GM12892 (cell line): Measurements from ENCODE around the gene H6PD.

Source experiments
- DNase-seq: peaks from one replicate; pipeline ENCODE4 v3.0.0; 2011; ENCODE audit not compliant: insufficient read length
- FAIRE-seq: peaks from 2 replicates; lab custom pipeline; 2011; peaks lifted over from hg19 to GRCh38; lab: Jason Lieb, UNC
- POLR2A ChIP-seq: IDR thresholded peaks from 2 replicates; pipeline ENCODE4 v1.6.1; 2011; ENCODE audit warnings: low read depth, low read length, control low read depth
- POLR2AphosphoS5 ChIP-seq: IDR thresholded peaks from 2 replicates; pipeline ENCODE4 v1.6.1; 2011; ENCODE audit warnings: low read depth, low read length, control low read depth
- TAF1 ChIP-seq: IDR thresholded peaks from 2 replicates; pipeline ENCODE4 v1.6.1; 2011; ENCODE audit warnings: low read depth, mild to moderate bottlenecking, control low read depth, low read length, borderline replicate concordance

H6PD gene

DNA sequence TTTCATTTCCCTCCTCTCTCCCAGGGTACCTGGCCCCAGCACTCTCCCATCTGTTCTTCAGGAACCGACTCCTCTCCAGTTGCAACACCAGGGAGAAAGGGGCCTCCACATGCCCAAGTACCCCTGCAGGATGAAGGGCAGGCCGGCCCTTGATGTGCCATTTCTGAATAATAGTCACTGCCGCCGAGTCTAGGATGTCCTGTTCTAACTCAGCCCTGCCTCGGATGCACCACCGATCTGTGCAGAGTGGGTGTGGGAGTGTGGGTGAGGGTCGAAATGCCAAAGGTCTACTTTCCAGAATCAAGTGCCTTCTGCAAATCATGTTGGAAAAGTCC lies 32.7 kb downstream of the H6PD start:
- TF ChIP-seq TAF1 (no peak), POLR2AphosphoS5 (no peak), POLR2A (no peak)
- DNase-seq (no peak), FAIRE-seq (no peak)

DNA sequence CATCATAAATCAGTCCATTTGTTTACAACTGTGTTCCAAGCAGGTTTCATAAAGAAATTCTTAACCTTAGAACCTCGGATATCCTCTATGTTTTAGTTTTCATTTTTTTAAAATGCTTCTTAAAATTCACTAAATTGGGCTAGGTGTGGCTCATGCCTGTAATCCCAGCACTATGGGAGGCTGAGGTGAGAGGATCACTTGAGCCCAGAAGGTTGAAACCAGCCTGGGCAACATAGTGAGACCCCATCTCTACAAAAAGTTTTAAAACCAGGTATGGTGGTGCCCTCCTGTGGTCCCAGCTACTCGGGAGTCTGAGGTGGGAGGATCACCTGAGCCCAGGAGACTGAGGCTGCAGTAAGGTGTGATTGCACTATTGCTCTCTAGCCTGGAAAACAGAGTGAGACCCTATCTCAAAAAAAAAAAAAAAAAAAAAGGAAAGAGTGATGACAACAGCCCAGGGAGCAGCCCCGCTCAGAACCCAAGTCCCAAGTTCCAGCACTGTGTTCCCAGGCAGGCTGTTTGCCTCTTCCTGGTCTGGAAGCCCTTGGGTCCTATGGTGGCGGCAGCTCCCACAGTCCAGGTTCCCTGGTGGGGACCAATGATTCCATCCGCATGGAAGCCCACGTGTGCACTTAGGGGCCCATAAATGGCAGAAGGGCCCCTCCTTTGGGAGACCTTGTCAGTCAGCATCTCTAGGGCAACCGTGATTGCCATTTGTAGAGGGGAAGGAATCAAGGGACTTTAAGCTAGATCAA lies 33.4 kb downstream of the H6PD start:
- FAIRE-seq, result no peak
- TF ChIP-seq POLR2A (no peak), POLR2AphosphoS5 (no peak), TAF1 (no peak)
- DNase-seq, result no peak

DNA sequence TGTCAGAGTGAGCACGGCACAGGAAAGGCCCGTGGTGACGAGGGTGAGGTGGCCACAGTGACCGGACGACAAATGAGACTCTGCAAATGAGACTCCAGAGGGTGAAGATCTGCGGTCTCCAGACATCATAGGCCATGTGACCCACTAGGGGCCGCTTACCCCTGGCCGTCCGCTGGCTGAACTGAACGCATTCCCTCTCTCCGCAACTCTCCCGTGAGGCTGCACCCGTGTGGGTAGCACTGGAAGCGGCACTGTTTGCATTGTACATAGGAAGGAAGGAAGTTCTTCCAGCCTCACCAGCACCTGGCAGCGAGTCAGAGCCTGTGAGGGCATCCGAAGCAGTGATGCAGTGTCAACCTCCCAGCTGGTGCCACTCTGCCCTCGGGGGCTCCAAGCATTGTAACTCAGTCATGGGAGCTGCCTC lies 34.5 kb downstream of the H6PD start:
- TF ChIP-seq POLR2A, result no peak
- no peak for TF ChIP-seq TAF1
- TF ChIP-seq POLR2AphosphoS5, result no peak
- no peak for FAIRE-seq
- DNase-seq, result no peak

DNA sequence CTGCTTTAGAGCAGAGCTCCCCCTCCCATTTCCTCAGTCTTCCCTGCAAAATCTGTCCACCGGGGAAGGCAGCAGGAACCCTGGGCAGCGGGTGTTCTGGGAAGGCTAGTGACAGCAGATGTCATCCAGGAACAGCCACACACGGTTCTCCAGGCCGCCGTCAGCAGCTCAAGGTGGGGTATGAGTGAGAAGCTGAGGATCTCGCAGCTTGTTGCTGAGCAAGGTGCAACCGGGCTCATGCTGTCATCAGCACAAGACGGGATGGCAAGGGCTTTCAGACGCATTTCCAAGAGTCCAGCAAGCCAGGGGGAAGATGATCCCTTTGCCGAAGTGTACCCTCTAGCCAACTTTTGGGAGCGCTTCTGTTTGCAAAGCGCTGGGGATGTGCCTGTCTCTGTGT lies 35.1 kb downstream of the H6PD start:
- no peak for TF ChIP-seq POLR2A
- DNase-seq, result no peak
- no peak for FAIRE-seq

DNA sequence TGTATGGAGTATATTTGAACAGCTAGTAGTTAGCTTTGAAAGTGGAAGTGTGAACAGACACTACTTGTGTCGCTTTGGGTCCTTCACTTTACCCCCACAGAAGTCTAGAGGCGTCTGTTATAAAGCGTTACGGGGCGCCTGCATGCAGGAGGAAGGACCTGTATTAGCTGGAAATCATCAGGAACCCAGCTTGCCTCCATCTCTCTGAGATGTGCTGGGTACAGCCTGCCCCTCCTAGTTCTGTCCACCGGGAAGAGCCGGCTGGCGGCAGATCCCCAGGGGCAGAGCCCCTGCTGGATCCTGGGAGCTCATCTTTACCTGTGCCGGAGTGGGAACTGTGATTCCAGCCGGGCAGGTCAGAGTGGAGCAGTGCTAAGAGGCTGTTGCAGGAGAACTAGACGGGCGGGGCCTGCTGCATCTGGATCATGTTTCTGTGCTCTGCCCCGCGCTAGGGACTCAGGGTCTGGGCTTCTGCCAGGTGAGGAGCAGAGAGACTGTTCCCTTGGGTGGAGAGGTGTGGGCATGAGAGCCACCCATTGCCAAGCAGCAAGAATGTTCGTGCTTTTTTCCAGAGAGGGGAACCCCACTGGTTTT lies 35.8 kb downstream of the H6PD start:
- no peak for DNase-seq
- TF ChIP-seq POLR2A (no peak), POLR2AphosphoS5 (no peak), TAF1 (no peak)
- no peak for FAIRE-seq

DNA sequence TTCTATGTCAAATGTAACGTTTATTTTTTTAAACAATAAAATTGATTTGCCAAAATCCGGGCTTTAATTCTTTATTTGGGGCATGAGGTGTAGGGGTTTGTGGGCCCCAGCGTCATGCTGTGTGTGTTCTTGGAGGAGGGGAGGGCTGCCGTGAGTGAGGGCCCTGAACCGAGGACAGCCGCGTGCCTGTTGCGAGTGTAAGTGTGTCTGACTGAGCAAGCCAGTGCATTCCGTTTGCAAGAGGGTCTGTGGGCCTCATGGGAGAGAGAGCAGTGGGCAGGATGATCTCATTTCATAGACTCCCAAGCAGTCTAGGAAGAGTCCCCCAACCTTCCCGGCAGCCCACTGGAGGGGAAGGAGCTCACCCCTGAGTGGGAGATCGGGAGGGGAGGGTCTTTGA lies 36.7 kb downstream of the H6PD start:
- TF ChIP-seq POLR2AphosphoS5 (no peak), TAF1 (no peak), POLR2A (no peak)
- FAIRE-seq (no peak), DNase-seq (no peak)

DNA sequence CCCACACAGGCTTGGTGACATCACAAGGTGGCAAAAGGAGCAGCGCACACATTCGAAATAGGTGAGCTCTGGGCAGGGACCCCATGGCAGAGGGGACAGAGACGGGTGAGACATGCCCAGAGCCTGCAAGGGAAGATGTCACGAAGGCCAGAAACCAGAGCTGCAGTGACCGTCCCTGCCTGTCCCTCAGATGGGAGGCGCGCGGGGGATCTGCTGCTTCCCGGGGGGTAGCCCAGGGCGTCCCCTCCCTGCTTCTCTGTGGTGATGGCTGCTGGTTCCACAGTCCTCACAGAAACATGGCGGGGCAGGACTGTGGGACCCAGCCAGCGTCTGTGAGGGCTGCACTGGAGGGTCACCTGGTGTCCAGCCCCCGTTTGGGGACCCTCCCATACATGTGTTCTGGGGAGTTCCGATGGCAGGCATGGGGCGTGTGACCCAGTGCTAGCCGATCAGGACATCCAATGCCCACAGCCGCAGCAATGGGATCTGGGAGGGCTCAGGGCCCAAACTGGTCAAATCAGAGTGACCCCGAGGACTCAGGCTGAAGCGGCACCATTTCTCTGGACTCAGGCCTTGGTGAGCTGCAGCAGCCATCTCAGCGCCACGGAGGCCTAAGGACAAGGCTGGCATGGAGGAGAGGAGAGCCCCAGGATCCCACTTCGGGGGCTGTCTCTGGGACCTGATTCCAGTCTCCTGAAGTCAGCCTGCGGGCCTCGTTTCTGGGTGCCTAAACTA lies 37.5 kb downstream of the H6PD start:
- FAIRE-seq (no peak), DNase-seq (no peak)
- TF ChIP-seq TAF1 (no peak), POLR2A (no peak), POLR2AphosphoS5 (no peak)

DNA sequence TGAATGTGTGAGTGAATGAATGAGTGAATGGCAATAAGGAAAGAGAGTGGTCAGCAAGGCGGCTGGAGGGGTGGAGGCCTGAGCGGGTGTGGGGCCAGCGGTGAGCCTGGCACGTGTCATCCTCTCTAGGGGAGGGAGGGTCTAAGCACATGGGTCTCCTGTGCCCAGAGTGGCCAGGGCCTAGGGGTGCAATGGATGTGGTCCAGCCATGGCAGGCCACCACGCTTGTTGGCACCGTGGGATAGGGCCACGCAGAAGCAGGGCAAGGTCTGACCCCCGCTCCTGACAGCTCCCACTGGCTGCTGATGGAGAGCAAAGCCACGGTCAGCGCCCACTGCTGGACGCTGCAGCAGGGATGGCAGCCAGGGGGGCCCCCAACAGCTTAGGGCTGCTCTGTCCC lies 38.6 kb downstream of the H6PD start:
- FAIRE-seq (no peak), DNase-seq (no peak)
- no peak for TF ChIP-seq POLR2AphosphoS5
- TF ChIP-seq TAF1, result no peak
- TF ChIP-seq POLR2A, result no peak

DNA sequence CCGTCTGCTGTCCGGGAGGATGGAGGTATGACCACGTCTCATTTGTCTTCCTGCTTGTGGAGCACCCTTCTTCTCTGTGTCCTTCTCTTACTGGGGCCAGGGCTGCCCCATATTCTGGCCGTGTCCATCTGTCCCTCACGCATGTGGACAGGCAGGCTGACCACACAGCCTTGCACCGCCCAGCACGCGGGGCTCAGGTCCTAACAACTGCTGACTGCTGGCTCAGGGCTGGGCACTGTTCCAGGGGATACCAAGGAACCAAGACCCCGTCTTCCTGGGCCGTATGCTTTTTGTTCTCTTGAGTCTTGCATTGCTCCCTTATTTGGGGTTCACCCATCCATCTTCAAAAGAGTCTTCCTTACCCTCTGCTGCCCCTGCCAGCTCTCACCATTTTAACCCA lies 40.6 kb downstream of the H6PD start:
- FAIRE-seq, result no peak
- TF ChIP-seq TAF1 (no peak), POLR2AphosphoS5 (no peak), POLR2A (no peak)
- no peak for DNase-seq

DNA sequence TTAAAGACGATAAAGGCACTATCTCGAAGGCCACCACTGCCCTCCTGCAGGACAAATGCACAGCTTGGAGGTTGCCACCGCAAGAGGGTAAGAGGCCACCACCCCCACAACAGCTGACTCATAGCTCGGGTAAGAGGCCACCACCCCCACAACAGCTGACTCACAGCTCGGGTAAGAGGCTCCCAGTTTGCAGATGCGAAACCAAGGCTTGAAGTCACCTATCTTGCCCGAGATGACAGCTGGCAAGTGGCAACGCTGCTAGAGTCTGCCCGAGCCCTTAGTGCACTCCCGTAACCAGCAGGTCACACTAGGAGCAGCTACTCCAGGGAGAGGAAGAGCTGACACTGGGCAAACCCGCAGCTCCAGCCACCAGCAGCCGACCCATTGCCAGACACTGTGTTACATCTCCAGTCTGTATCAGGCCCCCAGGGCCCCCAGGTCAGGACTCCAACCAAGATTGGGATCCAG lies 41.0 kb downstream of the H6PD start:
- FAIRE-seq (peak; percentile 95), DNase-seq (peak; percentile 65)
- no peak for TF ChIP-seq POLR2AphosphoS5
- no peak for TF ChIP-seq POLR2A
- TF ChIP-seq TAF1, result no peak

DNA sequence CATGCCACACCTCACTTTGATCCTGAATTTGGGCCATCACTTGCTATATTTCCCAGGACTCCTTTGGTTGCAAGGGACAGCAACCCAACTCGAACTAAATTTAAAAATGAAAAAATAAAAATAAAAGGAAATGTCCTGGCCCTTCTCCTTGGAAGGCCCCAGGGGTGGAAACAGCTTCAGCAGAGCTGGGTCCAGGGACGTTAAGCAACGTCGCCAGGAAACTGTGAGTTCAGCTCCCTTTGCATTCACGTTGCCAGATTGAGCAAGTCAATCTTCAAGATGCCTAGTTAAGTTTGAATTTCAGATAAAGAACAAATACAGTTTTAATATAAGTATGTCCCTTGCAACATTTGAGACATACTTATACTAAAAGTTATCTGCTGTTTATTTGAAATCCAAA lies 43.5 kb downstream of the H6PD start:
- no peak for TF ChIP-seq POLR2AphosphoS5
- no peak for TF ChIP-seq POLR2A
- no peak for TF ChIP-seq TAF1
- DNase-seq, result no peak
- no peak for FAIRE-seq

DNA sequence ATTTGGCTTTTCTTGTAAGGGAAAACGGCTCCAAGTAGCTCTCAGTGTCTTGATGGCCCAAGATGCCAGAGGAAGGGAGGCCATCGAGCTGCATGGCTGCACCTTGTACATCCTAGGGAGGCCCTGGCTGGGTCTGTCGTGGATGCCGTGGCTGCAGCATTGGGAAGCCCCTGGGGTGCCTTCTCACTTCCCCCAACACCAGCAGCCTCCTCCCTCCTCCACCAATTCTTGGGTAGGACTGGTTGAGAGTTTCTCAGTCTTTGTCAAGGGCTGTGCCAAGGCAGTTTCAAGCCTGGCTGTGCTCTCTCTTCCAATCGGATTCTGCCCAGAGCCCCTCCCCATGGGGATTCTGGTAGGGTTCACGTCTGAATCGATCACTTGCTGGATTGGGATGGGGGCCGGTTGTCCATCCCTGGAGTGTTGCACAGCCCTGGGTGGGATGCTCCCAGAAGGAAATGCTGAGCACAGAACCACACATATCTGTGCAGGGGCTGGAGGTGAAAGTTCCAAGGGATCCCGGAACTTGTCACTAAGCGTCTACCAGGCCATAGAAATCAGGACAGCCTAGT lies 44.1 kb downstream of the H6PD start:
- FAIRE-seq (no peak), DNase-seq (no peak)
- no peak for TF ChIP-seq POLR2A
- no peak for TF ChIP-seq POLR2AphosphoS5
- no peak for TF ChIP-seq TAF1
